Endothelial cell (in vitro differentiated cells): ENCODE measurements around the gene IQUB. TPM values are rescaled to one million over a fixed set of nuclear protein-coding genes. Genes with fewer than 3 reads are reported as not detected.

Source experiments
- DNase-seq: peaks from one replicate; pipeline ENCODE4 v3.0.0; 2021; ENCODE audit warnings: low spot score
- H3K27ac Mint-ChIP-seq: one replicate; pipeline ENCODE4 v1.8.0; 2021; ENCODE audit warnings: mixed read lengths, inconsistent platforms; ENCODE audit not compliant: unreplicated experiment
- H3K27me3 Mint-ChIP-seq: one replicate; pipeline ENCODE4 v1.8.0; 2021; ENCODE audit warnings: mild to moderate bottlenecking, moderate library complexity, mixed read lengths, inconsistent platforms; ENCODE audit not compliant: unreplicated experiment
- H3K36me3 Mint-ChIP-seq: one replicate; pipeline ENCODE4 v1.8.0; 2021; ENCODE audit warnings: mild to moderate bottlenecking, low read depth, mixed read lengths, inconsistent platforms; ENCODE audit not compliant: unreplicated experiment
- H3K4me1 Mint-ChIP-seq: one replicate; pipeline ENCODE4 v1.8.0; 2021; ENCODE audit warnings: mild to moderate bottlenecking, mixed read lengths, inconsistent platforms; ENCODE audit not compliant: unreplicated experiment
- H3K4me3 Mint-ChIP-seq: one replicate; pipeline ENCODE4 v1.8.0; 2021; ENCODE audit warnings: mild to moderate bottlenecking, mixed read lengths, inconsistent platforms; ENCODE audit not compliant: unreplicated experiment
- H3K9me3 Mint-ChIP-seq: one replicate; pipeline ENCODE4 v1.8.0; 2021; ENCODE audit warnings: mixed read lengths, inconsistent platforms; ENCODE audit not compliant: unreplicated experiment
- total RNA-seq: library from RNA; stranded (reverse); fragmentation: NEBNext Ultra II Directional; extraction: Animal tissue kit (Norgen Biotek cat#: 25700); gene quantifications from one replicate; pipeline ENCODE4 v1.2.1, GENCODE V29; 2021; ENCODE audit not compliant: unreplicated experiment
- TF ChIP-seq, protein P1 (sequence below): fragments of 200-600 bp; sonication (generic); IDR thresholded peaks from one replicate; pipeline ENCODE4 v1.5.0; 2021; ENCODE audit warnings: antibody characterized with exemption; ENCODE audit not compliant: unreplicated experiment

Gene IQUB
- total RNA-seq, 1 donor from 2014 or later = 0.49 TPM

DNA sequence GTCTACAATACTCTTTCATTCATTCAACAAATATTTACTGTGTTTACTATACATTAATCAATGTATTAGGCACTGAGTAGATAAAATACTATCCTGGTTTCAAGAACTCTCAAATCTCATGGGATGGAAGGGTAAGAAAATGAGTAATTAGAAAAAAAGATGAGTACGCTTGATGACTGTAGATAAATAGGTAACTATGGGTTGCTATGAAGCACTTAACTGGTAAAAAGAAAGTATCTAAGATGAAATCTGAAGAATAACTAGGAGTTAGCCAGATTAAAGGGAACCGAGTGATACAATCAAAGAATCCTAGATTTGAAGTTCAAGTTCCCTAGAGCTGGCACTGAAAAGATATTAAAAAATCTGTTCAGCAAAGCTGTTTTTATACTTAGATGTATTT lies 62.1 kb downstream of the IQUB start:
- no peak overlapping the region for H3K4me3 Mint-ChIP-seq
- no peaks in the 10 kb centered on the region for H3K27me3 Mint-ChIP-seq
- peaks cover 6% of the 10 kb centered on the region for H3K4me1 Mint-ChIP-seq
- no peak overlapping the region for H3K27ac Mint-ChIP-seq
- TF ChIP-seq, protein P1, sequence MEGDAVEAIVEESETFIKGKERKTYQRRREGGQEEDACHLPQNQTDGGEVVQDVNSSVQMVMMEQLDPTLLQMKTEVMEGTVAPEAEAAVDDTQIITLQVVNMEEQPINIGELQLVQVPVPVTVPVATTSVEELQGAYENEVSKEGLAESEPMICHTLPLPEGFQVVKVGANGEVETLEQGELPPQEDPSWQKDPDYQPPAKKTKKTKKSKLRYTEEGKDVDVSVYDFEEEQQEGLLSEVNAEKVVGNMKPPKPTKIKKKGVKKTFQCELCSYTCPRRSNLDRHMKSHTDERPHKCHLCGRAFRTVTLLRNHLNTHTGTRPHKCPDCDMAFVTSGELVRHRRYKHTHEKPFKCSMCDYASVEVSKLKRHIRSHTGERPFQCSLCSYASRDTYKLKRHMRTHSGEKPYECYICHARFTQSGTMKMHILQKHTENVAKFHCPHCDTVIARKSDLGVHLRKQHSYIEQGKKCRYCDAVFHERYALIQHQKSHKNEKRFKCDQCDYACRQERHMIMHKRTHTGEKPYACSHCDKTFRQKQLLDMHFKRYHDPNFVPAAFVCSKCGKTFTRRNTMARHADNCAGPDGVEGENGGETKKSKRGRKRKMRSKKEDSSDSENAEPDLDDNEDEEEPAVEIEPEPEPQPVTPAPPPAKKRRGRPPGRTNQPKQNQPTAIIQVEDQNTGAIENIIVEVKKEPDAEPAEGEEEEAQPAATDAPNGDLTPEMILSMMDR = no peak
- DNase-seq = no peak
- H3K9me3 Mint-ChIP-seq = no peaks in the 10 kb centered on the region
- no peaks in the 10 kb centered on the region for H3K36me3 Mint-ChIP-seq

DNA sequence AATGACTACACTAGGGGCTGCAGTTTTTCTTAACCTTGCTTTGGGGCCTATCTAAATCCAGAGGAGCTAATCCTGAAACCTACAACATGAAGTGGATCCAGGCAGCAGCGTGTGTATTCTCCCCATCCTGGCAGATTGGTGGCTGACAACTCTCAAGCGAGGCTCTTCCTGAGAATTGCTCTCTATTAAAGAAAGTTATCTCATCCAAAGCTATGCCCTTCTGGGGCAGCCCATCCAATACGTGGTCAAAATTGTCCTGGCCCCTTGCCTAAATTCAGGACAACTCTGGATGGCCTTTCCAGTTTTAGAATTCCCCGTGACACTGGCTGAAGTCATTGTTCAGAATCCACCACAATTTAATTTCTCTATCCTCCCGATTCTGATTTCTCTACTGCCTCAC lies 66.1 kb downstream of the IQUB start:
- Mint-ChIP-seq H3K27me3 (no peaks in the 10 kb centered on the region), H3K4me1 (peaks cover 6% of the 10 kb centered on the region), H3K36me3 (no peaks in the 10 kb centered on the region), H3K4me3 (no peak overlapping the region), H3K27ac (no peak overlapping the region), H3K9me3 (no peaks in the 10 kb centered on the region)
- DNase-seq = no peak
- TF ChIP-seq, protein P1 = no peak

DNA sequence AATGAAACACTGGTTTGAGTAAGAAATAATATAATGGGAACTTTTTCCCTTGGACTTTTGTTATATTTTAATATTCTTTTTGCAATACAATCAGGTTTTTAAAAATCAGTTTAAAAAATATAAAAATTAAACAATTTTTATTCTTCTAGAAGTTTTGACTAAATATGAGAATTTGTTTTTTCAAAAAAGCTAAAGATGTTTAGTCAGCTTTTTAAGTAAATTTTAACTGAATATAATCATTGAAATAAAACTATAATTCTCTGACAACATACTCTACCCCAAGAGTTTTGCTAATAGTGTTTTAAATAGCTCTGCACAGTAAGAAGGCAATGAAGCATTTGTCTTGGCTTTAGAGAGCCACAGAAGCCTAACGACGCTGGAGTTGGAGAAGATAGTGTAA lies 70.5 kb downstream of the IQUB start:
- DNase-seq = no peak
- Mint-ChIP-seq H3K36me3 (no peaks in the 10 kb centered on the region), H3K4me1 (no peaks in the 10 kb centered on the region), H3K27ac (no peak overlapping the region), H3K4me3 (no peak overlapping the region), H3K27me3 (no peaks in the 10 kb centered on the region), H3K9me3 (no peaks in the 10 kb centered on the region)
- TF ChIP-seq, protein P1 = no peak

DNA sequence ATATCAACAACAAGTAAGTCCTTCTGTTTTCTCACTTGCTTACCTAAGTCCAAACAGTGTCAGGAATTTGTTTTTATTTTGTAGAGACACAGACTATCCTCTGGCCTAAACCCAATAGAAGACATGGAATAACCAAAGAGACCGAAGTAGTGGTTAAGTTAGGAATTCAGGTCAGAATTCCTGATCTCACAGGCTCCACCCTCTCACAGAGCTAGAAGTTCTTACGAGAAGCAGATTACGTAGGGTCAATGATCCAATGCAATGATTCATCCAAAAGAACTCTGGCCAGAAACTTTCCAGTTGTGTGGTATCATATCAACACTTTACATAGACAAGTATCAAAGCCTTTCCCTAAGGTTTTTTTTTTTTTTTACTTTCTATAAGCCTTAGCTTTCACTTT lies 73.8 kb downstream of the IQUB start:
- DNase-seq = no peak
- H3K36me3 Mint-ChIP-seq = no peaks in the 10 kb centered on the region
- no peak overlapping the region for H3K4me3 Mint-ChIP-seq
- TF ChIP-seq, protein P1 = no peak
- H3K4me1 Mint-ChIP-seq = no peaks in the 10 kb centered on the region
- H3K27me3 Mint-ChIP-seq = no peaks in the 10 kb centered on the region
- H3K9me3 Mint-ChIP-seq = no peaks in the 10 kb centered on the region
- no peak overlapping the region for H3K27ac Mint-ChIP-seq

DNA sequence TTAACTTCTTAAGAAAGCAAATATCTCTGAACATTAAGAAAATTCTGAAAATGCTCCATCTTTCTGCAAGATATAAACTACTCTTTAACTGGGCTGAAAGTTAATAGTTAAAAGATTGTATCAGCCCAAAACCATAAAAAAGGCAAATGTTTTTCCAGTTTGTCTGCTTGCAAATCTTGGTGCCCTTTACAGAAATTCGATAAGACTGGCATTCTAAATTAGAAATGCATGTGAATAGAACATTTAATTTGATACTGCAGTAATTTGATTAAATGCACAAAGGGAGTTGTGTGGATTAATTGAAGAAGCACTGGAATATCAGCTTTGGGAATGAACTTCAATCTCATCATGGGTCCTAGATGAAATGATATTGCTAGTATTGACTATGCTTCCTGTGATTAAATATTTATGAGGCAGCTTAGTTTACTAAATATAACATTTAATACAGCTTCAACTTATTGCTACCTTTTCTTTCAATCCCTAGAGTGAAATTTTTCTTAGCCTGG lies 78.4 kb downstream of the IQUB start:
- Mint-ChIP-seq H3K27me3 (no peaks in the 10 kb centered on the region), H3K4me1 (no peaks in the 10 kb centered on the region), H3K9me3 (peaks cover 8% of the 10 kb centered on the region), H3K4me3 (no peak overlapping the region), H3K36me3 (peaks cover 7% of the 10 kb centered on the region), H3K27ac (no peak overlapping the region)
- TF ChIP-seq, protein P1 = no peak
- DNase-seq = no peak
